A549 (cell line): ENCODE data around the gene ZNF605. TPM values are rescaled to one million over a fixed set of nuclear protein-coding genes. Genes with fewer than 3 reads are reported as not detected.
"Not testable (repeated sequence)": the region's sequence is repeated elsewhere in the genome, so short reads cannot be mapped to it uniquely, and the experiment has no call there.

ENCODE experiments used
- ATAC-seq, 2 experiments: fragments of 200-7000 bp in 1 of 2; fragments of >200 bp in 1 of 2; cut with Nextera tagmentation in 1 of 2; cut with Tn5 transposase in 1 of 2; 3 replicates each; pipeline versions ENCODE4 v1.8.0 to v1.9.1; 2018 to 2020; ENCODE audit warnings: mild to moderate bottlenecking in 1 of 2, moderate library complexity in 1 of 2
- CTCF ChIA-PET: fragments of 300-600 bp; sonication (Branson Sonifier 250); formaldehyde crosslinking; extraction: SDS; loops from one replicate; lab custom pipeline; 2021; ENCODE audit warnings: antibody characterized with exemption, inconsistent platforms; lab: Yijun Ruan, JAX
- POLR2A ChIA-PET: fragments of 350-600 bp; formaldehyde crosslinking; extraction: SDS; loops from one replicate; lab custom pipeline; 2021; ENCODE audit warnings: antibody characterized with exemption, inconsistent platforms; lab: Yijun Ruan, JAX
- DNase-seq, 2 experiments: peaks; one replicate each; pipeline versions ENCODE4 v3.0.0 to v3.0.0-alpha.2; 2011 to 2016; ENCODE audit warnings: low read depth in 1 of 2, low spot score in 1 of 2
- FAIRE-seq: peaks from 2 replicates; lab custom pipeline; 2011; peaks lifted over from hg19 to GRCh38; lab: Jason Lieb, UNC
- H3K27ac ChIP-seq, 2 experiments: fragments of >200 bp; sonication (Bioruptor Twin); formaldehyde crosslinking; 3 replicates each; pipeline ENCODE4 v1.5.1; 2016 to 2017
- H3K4me1 ChIP-seq: fragments of >200 bp; sonication (Bioruptor Twin); formaldehyde crosslinking; 3 replicates; pipeline ENCODE4 v1.6.1; 2016
- H3K4me2 ChIP-seq: fragments of >200 bp; sonication (Bioruptor Twin); formaldehyde crosslinking; 3 replicates; pipeline ENCODE4 v1.6.1; 2016
- H3K4me3 ChIP-seq: fragments of >200 bp; sonication (Bioruptor Twin); formaldehyde crosslinking; 3 replicates; pipeline ENCODE4 v1.5.1; 2016
- H3K9me3 ChIP-seq: fragments of >200 bp; sonication (Bioruptor Twin); formaldehyde crosslinking; 3 replicates; pipeline ENCODE4 v1.6.1; 2016
- E2F6 ChIP-seq: IDR thresholded peaks from 2 replicates; pipeline ENCODE4 v1.6.1; 2012; ENCODE audit warnings: low read depth, borderline replicate concordance
- EHMT2 ChIP-seq: fragments of 200-600 bp; sonication (generic); IDR thresholded peaks from 2 replicates; pipeline ENCODE4 v1.6.1; 2016; ENCODE audit warnings: antibody characterized with exemption, low read depth, mild to moderate bottlenecking, moderate library complexity
- ESRRA ChIP-seq: fragments of 150-350 bp; IDR thresholded peaks from 2 replicates; pipeline ENCODE4 v1.6.1; 2014; ENCODE audit warnings: mild to moderate bottlenecking, low read length, borderline replicate concordance
- GATA3 ChIP-seq: IDR thresholded peaks from 2 replicates; pipeline ENCODE4 v1.6.1; 2012; ENCODE audit warnings: borderline replicate concordance
- HOXB5 ChIP-seq: fragments of 250-450 bp; sonication (Bioruptor Pico); IDR thresholded peaks from 2 replicates; pipeline ENCODE4 v1.5.0; 2020; ENCODE audit warnings: mild to moderate bottlenecking, moderate library complexity
- JUNB ChIP-seq: fragments of >200 bp; sonication (Bioruptor Twin); formaldehyde crosslinking; IDR thresholded peaks from 2 replicates; pipeline ENCODE4 v1.6.1; 2016
- KDM1A ChIP-seq: fragments of 200-600 bp; sonication (generic); IDR thresholded peaks from 2 replicates; pipeline ENCODE4 v1.6.1; 2016; ENCODE audit warnings: low read depth, mild to moderate bottlenecking
- NPAS2 ChIP-seq: fragments of 250-450 bp; sonication (Bioruptor Pico); IDR thresholded peaks from 2 replicates; pipeline ENCODE4 v1.8.0; 2022; ENCODE audit warnings: mild to moderate bottlenecking, moderate library complexity, borderline replicate concordance
- PBX3 ChIP-seq: IDR thresholded peaks from 2 replicates; pipeline ENCODE4 v1.6.1; 2012
- RNF2 ChIP-seq: fragments of 200-600 bp; sonication (generic); IDR thresholded peaks from 2 replicates; pipeline ENCODE4 v1.6.1; 2016; ENCODE audit warnings: low read depth, mild to moderate bottlenecking, antibody characterized with exemption, moderate library complexity, borderline replicate concordance
- USF2 ChIP-seq: fragments of 450-650 bp; IDR thresholded peaks from 2 replicates; pipeline ENCODE4 v1.6.1; 2014; ENCODE audit warnings: antibody characterized with exemption
- ZNF302 ChIP-seq: fragments of 250-450 bp; sonication (Bioruptor Pico); IDR thresholded peaks from 2 replicates; pipeline ENCODE4 v1.9.0; 2021; ENCODE audit warnings: inconsistent platforms, mild to moderate bottlenecking, moderate library complexity
- ZSCAN20 ChIP-seq: fragments of 250-450 bp; sonication (Bioruptor Pico); IDR thresholded peaks from 2 replicates; pipeline ENCODE4 v1.8.0; 2022; ENCODE audit warnings: mild to moderate bottlenecking, moderate library complexity
- WGBS: methylation state at CpG from one replicate; pipeline ENCODE4 v1.1.6; 2017; ENCODE audit errors: missing lambda C conversion rate; 5-methylcytosine and 5-hydroxymethylcytosine counted together
- polyA plus RNA-seq, 4 experiments: library from polyadenylated mRNA; depleted of rRNA in 3 of 4; stranded (reverse); fragments of >200 nt; fragmentation: RNase III in 1 of 4; extraction: RNeasy Plus Mini Kit Qiagen cat#74134 plus additional on column Dnase treatment in 1 of 4; gene quantifications; 2 replicates in 3 of 4; 3 replicates in 1 of 4; pipeline ENCODE4 v1.2.3, GENCODE V29; 2011 to 2017

ZNF605 gene
- polyA plus RNA-seq, 2 of the 4 experiments (the other 2 are of a cell fraction), result 5.6 to 18.2 TPM

- TF ChIP-seq USF2, result no peak
- no peak for TF ChIP-seq E2F6
- TF ChIP-seq PBX3, result no peak
- no peak for TF ChIP-seq ESRRA
- no peak for TF ChIP-seq NPAS2 (CRISPR knock-in tag)
These were observed 18.6 kb downstream of the ZNF605 start (continued) for GRCh38 chr12:132937476-132937875.

GRCh38 chr12:132936921-132937320, 19.2 kb downstream of the ZNF605 start:
- H3K4me2 ChIP-seq, ATAC-seq, FAIRE-seq, CTCF ChIA-PET, POLR2A ChIA-PET, H3K4me3 ChIP-seq, H3K4me1 ChIP-seq, H3K27ac ChIP-seq, DNase-seq: not testable (repeated sequence)
- WGBS, result 93% methylated on average over 8 of the region's 8 CpGs
- H3K9me3 ChIP-seq, result peaks cover 73% of the 10 kb centered on the region

GRCh38 chr12:132936163-132936562, 19.9 kb downstream of the ZNF605 start:
- Histone ChIP-seq H3K4me3 (no peak overlapping the region), H3K9me3 (peaks cover 73% of the 10 kb centered on the region)
- FAIRE-seq, result no peak
- no peak for TF ChIP-seq ZNF302 (CRISPR knock-in tag)
- TF ChIP-seq, all 56 proteins: peak for 0
- ATAC-seq (no peak), DNase-seq (no peak)
- H3K27ac ChIP-seq, result no peak overlapping the region
- WGBS, result 65% methylated on average over 2 of the region's 2 CpGs
- H3K4me2 ChIP-seq, result no peak overlapping the region
- CTCF ChIA-PET, result no interaction called here
- POLR2A ChIA-PET, result no interaction called here
- H3K4me1 ChIP-seq, result no peaks in the 10 kb centered on the region

GRCh38 chr12:132926415-132926833, 29.7 kb downstream of the ZNF605 start:
- FAIRE-seq, result no peak
- peaks cover 98% of the 10 kb centered on the region for H3K9me3 ChIP-seq

GRCh38 chr12:132925597-132926414, 30.3 kb downstream of the ZNF605 start:
- H3K4me3 ChIP-seq, result no peak overlapping the region
- CTCF ChIA-PET, result no interaction called here
- no peak overlapping the region for H3K27ac ChIP-seq
- H3K4me1 ChIP-seq, result no peaks in the 10 kb centered on the region
- FAIRE-seq (no peak), ATAC-seq (no peak)
- no peak overlapping the region for H3K4me2 ChIP-seq
- 90% methylated on average over 8 of the region's 8 CpGs for WGBS
- TF ChIP-seq GATA3 (peak; percentile 49; the same call in 1 of the 2 replicates), RNF2 (no peak), KDM1A (peak; percentile 32; the same call in 1 of the 2 replicates), JUNB (no peak)
- TF ChIP-seq, all 56 proteins: peak for 2
- peaks cover 98% of the 10 kb centered on the region for H3K9me3 ChIP-seq
- DNase-seq, result peak in 1 of 2 experiments; percentile 26
- POLR2A ChIA-PET, result no interaction called here

More at GRCh38 chr12:132926415-132926833, 29.7 kb downstream of the ZNF605 start:
- DNase-seq (no peak), ATAC-seq (no peak)
- WGBS, result 85% methylated on average over 6 of the region's 6 CpGs
- Histone ChIP-seq H3K4me1 (no peaks in the 10 kb centered on the region), H3K27ac (no peak overlapping the region), H3K4me3 (no peak overlapping the region), H3K4me2 (no peak overlapping the region)
- CTCF ChIA-PET, result no interaction called here
- POLR2A ChIA-PET, result no interaction called here
- no peak for TF ChIP-seq ZSCAN20 (CRISPR knock-in tag)
- TF ChIP-seq EHMT2, result no peak
- no peak for TF ChIP-seq HOXB5 (CRISPR knock-in tag)
- TF ChIP-seq GATA3, result peak; percentile 62; the same call in 1 of the 2 replicates
